Activated naive CD8-positive, alpha-beta T cell treated with anti-CD3 and anti-CD28 coated beads for 36 hours (primary cell): Measurements from ENCODE around the gene MTG1. TPM values are rescaled to one million over a fixed set of nuclear protein-coding genes. Genes with fewer than 3 reads are reported as not detected.

Experiments
- DNase-seq: peaks from one replicate; pipeline ENCODE4 v3.0.0; 2021
- H3K27ac Mint-ChIP-seq: one replicate; pipeline ENCODE4 v1.8.0; 2022; ENCODE audit warnings: mild to moderate bottlenecking, moderate library complexity, mixed read lengths
- H3K27me3 Mint-ChIP-seq: one replicate; pipeline ENCODE4 v1.8.0; 2022; ENCODE audit warnings: mild to moderate bottlenecking, mixed read lengths
- H3K36me3 Mint-ChIP-seq: one replicate; pipeline ENCODE4 v1.8.0; 2021; ENCODE audit warnings: mild to moderate bottlenecking, mixed read lengths
- H3K4me1 Mint-ChIP-seq: one replicate; pipeline ENCODE4 v1.8.0; 2021; ENCODE audit warnings: mixed read lengths
- H3K4me3 Mint-ChIP-seq: one replicate; pipeline ENCODE4 v1.8.0; 2022; ENCODE audit warnings: mild to moderate bottlenecking, moderate library complexity, mixed read lengths
- H3K9me3 Mint-ChIP-seq: one replicate; pipeline ENCODE4 v1.8.0; 2022; ENCODE audit warnings: mixed read lengths
- total RNA-seq, 2 experiments: library from RNA; stranded (reverse); gene quantifications; one replicate each; pipeline ENCODE4 v1.2.3, GENCODE V29; 2021

MTG1 gene
- total RNA-seq, 2 experiments from 2014 or later, result 50.2 to 51.6 TPM

DNA sequence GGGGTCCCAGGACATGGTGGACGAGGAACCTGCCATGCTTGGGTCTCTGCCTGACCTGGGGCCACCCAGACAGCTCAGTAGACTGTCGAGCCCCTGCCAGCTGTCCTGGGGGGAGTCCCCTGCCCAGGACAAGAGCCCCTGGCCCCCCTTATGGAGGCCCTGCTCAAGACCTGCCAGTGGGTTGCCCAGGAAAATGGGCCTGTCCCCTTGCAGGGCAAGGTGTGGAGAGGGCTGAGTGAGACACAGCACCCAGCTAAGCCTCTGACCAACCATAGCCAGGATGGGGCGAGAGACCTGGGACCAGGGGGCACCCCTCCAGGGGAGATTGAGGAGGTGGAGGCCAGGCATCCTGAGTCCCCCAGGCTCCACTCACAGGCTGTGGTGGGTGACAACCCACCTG lies 38.0 kb upstream of the MTG1 start:
- Mint-ChIP-seq H3K4me3 (peak overlapping the region; percentile 84), H3K27me3 (no peaks in the 10 kb centered on the region), H3K36me3 (peaks cover 3% of the 10 kb centered on the region), H3K27ac (no peak overlapping the region), H3K4me1 (no peaks in the 10 kb centered on the region), H3K9me3 (no peaks in the 10 kb centered on the region)
- DNase-seq, result no peak

DNA sequence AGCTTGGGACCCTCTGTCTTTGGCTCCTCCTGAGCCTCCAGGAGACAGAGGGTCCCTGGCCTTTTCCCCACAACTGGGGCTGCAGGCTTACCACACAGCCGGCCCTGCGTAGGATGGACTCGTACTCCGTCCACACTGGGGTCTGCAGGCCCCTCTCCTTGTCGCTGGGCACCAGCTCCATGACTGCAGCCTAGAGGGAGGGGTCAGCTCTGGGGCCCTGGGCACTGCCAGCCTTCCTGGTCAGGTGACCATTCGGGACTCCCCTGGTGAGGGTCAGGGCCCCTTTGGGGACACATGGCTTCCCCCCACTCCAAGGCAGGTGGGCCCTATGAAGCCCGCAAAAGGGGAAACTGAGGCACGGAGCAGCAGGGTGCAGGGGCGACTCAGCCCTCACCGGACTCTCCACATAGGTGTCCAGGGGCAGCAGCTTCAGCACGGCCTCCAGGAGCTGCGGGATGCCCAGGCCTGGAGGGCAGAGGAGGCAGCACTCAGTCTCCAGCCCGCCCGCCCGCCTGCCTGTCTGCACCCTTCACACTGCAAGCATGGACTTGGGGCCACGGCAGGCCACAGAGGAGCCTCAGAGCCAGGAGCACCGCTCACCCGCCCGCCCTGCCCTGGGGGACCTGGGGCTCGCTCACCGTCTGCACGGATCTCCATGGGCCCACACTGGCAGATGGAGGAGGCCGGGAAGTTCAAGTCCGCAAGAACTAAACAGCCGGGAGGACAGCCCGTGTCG lies 37.2 kb upstream of the MTG1 start:
- H3K27ac Mint-ChIP-seq, result peak overlapping the region; percentile 75

DNA sequence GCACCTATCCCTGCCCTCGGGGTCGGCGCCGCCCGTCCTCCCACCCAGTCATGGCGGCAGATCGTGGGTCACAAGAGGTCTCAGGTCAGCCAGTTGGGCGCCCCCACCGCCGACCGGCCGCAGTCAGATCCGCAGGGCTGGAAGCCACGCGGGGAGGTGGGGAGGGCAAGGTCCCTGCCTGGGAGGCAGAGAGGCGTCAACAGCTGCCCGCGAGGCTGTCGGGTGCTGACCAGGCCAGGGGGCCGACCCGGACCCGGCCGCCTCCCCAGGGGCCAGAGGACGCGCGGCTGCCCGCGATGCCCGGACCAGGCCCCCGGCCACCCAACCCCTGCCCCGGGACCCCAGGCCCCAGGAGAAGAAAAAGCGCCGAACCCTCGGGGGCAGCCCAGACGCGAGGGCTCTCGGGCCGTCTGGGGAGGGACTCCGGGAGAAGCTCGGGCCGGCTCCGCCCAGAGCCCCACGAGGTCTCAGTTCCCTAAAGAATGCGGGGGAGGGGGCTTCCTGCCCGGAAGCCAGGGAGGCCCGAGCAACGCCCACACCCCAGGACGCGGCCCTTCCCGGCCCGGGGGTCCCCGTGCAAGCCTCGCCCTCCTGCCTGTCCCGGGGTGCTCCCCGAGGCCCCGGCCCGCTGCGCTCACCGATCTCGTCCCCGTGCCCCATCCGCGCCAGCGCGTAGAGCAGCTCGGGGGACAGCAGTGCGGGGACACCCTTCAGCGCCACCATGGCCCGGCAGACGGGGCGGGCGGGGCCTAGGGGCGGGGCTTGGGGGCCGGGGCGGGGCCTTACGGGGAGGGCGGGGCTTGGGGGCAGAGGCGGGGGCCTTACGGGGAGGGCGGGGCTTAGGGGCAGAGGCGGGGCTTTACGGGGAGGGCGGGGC lies 36.4 kb upstream of the MTG1 start, which contains the start of gene FUOM:
Gene FUOM (minus strand): TSS at position 735 of the 877 bp plus-strand sequence. CDS start 12 bp downstream, at position 723.
- no peaks in the 10 kb centered on the region for H3K27me3 Mint-ChIP-seq
- H3K27ac Mint-ChIP-seq, result peak within 1 kb of the TSS; percentile 75
- H3K9me3 Mint-ChIP-seq, result no peaks in the 10 kb centered on the region
- peak within 1 kb of the TSS; percentile 84 for H3K4me3 Mint-ChIP-seq
- peaks cover 6% of the 10 kb centered on the region for H3K36me3 Mint-ChIP-seq
- DNase-seq, result peak; percentile 85
- H3K4me1 Mint-ChIP-seq, result peaks cover 6% of the 10 kb centered on the region

More for the DNA sequence above, 37.2 kb upstream of the MTG1 start:
- peak overlapping the region; percentile 84 for H3K4me3 Mint-ChIP-seq
- peaks cover under 1% of the 10 kb centered on the region for H3K4me1 Mint-ChIP-seq
- DNase-seq, result no peak
- H3K36me3 Mint-ChIP-seq, result peaks cover 3% of the 10 kb centered on the region
- H3K9me3 Mint-ChIP-seq, result no peaks in the 10 kb centered on the region
- H3K27me3 Mint-ChIP-seq, result no peaks in the 10 kb centered on the region

DNA sequence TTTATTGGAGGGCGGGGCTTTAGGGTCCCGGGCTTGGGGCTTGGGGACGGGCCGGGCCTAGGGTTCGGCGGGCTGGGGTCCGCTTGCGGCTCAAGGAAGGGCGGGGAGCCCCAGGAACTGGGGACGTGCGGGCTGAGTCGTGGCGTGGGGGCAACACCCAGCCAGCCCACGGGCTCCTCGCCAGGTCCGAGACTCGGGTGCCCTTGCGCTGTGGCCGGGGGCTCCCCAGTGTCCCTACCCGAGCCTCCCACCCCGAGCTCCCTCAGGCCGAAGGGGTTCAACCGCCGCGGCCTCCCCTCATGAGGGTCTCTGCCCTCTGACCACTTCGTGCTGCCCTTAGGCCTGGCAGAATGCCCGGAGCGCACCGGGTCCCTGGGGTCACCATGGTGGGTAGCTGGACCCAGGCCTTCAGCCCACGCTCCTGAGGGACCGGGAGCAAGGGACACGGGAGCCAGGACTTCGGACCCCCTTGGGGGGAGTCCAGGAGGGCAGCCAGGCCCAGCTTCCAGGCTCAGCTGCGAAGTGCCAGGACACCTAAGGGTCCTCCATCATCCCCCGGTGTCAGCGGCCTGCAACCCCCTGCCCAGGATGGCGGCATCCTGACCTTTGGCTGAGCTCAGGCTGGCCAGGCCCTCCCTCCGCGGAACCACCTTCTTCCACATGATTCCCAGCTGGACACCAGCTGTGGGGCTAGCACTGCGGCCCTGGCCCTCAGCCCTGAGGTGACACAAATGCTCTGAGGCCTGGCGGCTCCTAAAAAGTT lies 35.6 kb upstream of the MTG1 start:
- no peak for DNase-seq
- H3K27ac Mint-ChIP-seq, result no peak overlapping the region
- H3K36me3 Mint-ChIP-seq, result peaks cover 7% of the 10 kb centered on the region
- H3K9me3 Mint-ChIP-seq, result no peaks in the 10 kb centered on the region
- peaks cover 6% of the 10 kb centered on the region for H3K4me1 Mint-ChIP-seq
- H3K27me3 Mint-ChIP-seq, result no peaks in the 10 kb centered on the region
- H3K4me3 Mint-ChIP-seq, result no peak overlapping the region

DNA sequence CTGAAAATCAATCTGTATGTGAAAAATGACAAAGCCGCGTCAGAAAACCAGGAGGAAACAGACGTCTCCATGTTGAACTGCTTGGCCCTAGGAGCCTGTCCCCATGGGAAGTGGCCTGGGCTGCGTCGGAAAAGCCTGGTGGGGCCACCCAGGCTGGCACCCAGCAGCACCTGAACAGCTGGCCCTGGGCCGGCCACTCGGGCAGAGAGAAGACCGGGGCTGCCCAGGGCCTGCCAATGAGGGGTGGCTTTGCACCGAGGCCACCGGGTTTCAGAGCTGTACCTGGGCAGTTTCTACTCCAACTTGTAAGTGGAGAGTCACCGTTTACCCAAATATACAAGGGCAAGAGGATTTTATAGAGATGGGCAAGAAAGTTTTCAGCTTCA lies 35.0 kb upstream of the MTG1 start:
- DNase-seq, result no peak
- Mint-ChIP-seq H3K27ac (no peak overlapping the region), H3K9me3 (no peaks in the 10 kb centered on the region), H3K36me3 (peaks cover 9% of the 10 kb centered on the region), H3K4me3 (no peak overlapping the region), H3K27me3 (no peaks in the 10 kb centered on the region), H3K4me1 (peaks cover 6% of the 10 kb centered on the region)

DNA sequence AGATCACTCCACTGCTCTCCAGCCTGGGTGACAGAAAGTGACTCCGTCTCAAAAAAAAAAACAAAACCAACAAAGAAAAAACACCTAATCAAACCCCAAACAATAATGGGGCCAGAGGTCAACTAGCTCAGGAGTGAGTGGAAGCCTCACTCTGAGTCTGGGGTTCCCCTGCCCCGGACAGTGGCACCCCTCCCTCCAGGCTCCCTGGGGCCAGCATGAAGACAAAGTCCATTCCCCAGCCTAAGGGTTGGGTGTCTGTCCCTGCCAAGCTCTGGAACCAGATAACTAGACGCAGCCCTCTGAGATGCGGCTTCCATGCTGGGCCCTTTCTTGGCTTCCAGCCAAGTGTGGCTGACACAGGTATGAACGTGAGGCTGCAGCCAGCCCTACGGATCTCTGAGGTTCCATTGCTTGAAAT lies 34.4 kb upstream of the MTG1 start:
- H3K27me3 Mint-ChIP-seq, result no peaks in the 10 kb centered on the region
- H3K9me3 Mint-ChIP-seq, result no peaks in the 10 kb centered on the region
- no peak overlapping the region for H3K4me3 Mint-ChIP-seq
- DNase-seq, result no peak
- H3K4me1 Mint-ChIP-seq, result peaks cover 6% of the 10 kb centered on the region
- no peak overlapping the region for H3K27ac Mint-ChIP-seq
- H3K36me3 Mint-ChIP-seq, result peaks cover 9% of the 10 kb centered on the region

DNA sequence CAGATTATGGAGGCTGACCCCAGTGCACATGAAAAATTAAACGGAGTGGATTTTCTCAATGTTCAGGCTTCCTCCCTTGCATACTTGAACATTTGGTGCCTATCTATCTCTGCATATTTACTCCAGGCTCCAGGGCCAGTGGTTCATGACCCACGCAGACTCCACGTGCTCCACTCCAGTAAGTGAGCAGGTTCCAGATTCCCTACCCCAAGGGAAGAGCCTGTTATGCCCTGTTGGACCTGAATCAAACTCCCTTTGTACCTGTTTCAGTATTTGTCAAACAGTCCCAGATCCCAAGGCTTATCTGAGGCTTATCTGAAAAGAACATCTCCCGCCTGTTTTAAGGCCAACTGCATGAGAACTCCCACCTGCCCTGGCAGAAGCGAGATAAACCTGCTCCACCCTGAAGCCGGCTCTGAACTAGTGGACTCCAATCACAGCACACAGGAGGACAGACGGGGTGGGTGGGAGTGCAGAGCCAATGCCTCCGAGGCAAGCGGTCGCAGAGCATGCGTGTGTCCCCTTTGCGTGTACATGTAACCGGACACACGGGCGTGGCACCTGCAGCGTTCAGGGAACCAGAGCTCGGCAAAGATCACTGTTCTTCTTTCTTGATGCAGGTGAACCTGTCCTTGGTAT lies 33.9 kb upstream of the MTG1 start:
- H3K4me1 Mint-ChIP-seq, result peaks cover 6% of the 10 kb centered on the region

DNA sequence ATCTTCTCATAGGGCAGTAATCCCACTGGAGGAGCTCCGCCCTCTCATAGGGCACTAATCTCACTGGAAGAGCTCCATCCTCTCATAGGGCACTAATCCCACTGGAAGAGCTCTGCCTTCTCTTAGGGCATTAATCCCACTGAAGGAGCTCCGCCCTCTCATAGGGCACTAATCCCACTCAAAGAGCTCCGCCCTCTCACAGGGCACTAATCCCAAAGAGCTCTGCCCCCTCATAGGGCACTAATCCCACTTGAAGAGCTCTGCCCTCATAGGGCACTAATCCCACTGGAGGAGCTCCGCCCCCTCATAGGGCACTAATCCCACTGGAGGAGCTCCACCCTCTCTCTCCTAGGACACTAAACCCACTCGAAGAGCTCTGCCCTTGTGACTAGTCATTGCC lies 32.7 kb upstream of the MTG1 start:
- Mint-ChIP-seq H3K36me3 (peaks cover 6% of the 10 kb centered on the region), H3K27me3 (no peaks in the 10 kb centered on the region), H3K4me1 (peaks cover 6% of the 10 kb centered on the region), H3K9me3 (no peaks in the 10 kb centered on the region), H3K27ac (no peak overlapping the region), H3K4me3 (no peak overlapping the region)
- no peak for DNase-seq

More for the DNA sequence above, 33.9 kb upstream of the MTG1 start:
- Mint-ChIP-seq H3K9me3 (no peaks in the 10 kb centered on the region), H3K27ac (no peak overlapping the region), H3K27me3 (no peaks in the 10 kb centered on the region), H3K36me3 (peaks cover 9% of the 10 kb centered on the region), H3K4me3 (no peak overlapping the region)
- no peak for DNase-seq

DNA sequence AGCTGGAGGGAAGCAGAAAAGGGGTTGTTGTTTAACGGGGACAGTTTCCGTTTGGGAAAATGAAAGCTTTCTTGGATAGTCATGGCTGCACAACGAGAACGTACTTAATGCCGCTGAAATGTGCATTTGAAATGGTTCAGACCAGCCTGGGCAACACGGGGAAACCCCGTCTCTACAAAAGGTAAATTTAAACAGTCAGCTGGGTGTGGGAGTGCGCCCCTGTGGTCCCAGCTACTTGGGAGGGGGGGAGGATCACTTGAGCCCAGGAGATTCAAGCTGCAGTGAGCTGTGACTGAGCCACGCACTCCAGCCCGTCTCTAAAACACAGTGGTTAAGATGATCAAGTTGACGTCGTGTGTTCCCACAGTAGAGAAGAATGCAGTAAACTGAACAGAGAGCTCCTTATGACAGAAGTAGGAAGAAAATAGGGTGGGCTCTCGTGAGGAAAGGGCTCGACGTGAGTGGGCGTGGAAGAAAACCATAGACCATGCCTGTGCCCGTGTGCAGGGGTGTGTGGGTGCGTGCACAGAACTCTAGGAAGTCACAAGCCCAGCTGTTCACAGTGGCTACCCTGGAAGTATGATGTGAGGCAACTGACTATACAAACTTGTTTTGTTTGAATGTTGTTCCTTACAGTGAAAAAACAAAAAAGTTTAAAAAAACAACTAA lies 32.0 kb upstream of the MTG1 start:
- DNase-seq, result no peak
- H3K9me3 Mint-ChIP-seq, result no peaks in the 10 kb centered on the region
- H3K36me3 Mint-ChIP-seq, result peaks cover 6% of the 10 kb centered on the region
- H3K27ac Mint-ChIP-seq, result peak overlapping the region; percentile 6
- no peaks in the 10 kb centered on the region for H3K27me3 Mint-ChIP-seq
- no peak overlapping the region for H3K4me3 Mint-ChIP-seq
- H3K4me1 Mint-ChIP-seq, result peaks cover 6% of the 10 kb centered on the region

DNA sequence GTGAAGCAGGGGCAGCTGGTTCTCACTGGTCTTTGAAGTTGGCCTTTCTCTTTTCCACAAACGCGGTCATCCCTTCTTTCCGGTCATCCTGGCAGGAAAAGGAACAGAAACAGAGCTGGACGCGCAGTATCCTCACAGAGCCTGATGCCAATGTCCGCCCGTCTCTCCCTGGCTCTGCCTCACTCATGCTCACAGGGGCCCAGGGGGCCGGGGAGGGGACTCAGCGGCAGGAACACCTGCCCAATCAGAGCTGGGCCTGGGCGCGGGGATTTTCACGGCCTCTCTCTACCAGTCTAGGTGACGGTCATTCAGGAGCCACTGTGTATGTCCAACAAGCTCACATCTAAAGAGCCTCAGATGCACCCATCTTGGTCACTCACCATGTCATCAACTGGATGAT lies 31.1 kb upstream of the MTG1 start:
- H3K27ac Mint-ChIP-seq, result no peak overlapping the region
- no peak overlapping the region for H3K4me3 Mint-ChIP-seq
- no peaks in the 10 kb centered on the region for H3K27me3 Mint-ChIP-seq
- H3K36me3 Mint-ChIP-seq, result peaks cover 6% of the 10 kb centered on the region
- H3K9me3 Mint-ChIP-seq, result no peaks in the 10 kb centered on the region
- H3K4me1 Mint-ChIP-seq, result peaks cover 6% of the 10 kb centered on the region
- DNase-seq, result no peak

DNA sequence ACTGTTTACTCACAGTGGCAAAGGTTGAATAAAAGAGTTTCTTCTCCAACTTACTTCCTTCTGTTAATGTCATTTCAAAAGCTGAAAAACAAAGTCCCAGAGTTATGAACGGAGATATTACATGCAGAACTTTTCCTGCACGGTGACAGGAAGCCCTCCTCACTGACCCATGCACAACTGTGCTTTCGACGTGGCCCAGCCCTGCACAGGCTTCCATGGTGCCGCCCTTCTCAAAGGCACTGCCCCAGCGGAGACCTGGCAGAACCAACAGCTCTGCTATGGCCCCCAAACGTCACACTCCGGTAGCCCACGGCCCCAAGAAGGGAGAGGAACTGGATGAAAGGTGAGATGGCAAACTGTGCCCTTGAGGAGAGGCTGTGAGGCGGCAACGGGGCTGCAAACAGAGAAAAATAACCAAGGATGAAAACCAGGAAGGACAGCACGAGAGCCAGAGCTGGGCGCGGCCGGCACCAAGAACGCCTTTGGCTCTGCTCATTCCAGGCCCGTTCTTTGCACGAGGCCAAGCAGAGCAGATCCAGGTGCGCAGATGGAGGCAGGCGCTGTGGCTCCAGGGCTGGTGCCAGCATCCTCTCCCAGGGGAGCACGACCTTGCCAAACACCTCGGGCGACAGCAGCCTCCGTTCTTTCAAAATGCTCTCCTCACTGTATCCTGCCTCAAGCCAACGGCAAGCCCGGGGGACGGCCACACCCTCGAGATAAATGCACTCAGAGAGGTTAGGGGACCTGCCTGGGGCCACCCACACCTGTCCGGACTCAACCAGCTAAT lies 29.1 kb upstream of the MTG1 start:
- Mint-ChIP-seq H3K27me3 (no peaks in the 10 kb centered on the region), H3K9me3 (no peaks in the 10 kb centered on the region), H3K4me1 (peaks cover 12% of the 10 kb centered on the region), H3K36me3 (peaks cover 10% of the 10 kb centered on the region), H3K4me3 (no peak overlapping the region), H3K27ac (no peak overlapping the region)
- no peak for DNase-seq

DNA sequence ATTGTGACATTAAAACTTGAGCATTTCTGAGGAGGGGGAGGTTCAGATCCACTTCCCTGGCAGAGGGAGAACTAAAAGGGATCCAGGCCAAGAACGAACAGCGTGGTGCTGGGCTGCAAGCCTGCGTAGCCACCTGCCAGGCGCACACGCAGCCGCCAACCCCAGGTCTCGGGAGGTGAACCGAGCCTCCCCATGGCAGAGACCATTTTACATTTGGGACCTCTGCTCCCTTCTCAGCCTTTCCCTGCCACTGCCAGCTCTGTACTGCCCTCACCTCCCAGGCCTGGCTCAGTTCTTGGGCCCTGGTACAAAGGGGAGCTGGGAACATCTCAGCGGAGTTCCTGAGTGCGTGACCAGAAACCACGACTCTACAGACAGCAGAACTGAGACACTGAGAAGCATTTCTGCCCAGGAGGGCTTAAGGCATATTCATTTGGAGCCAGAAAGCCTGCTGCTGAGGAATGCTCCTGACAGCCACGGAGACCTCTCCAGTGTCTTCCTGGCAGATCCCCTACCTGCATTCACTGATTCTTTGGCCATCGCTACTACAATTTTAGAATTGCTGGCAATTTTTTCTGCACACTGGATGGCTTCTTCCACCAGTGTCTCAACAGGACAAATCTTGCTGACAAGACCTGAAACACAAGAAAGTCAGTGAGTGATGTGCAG lies 28.4 kb upstream of the MTG1 start:
- H3K4me3 Mint-ChIP-seq, result no peak overlapping the region
- peaks cover 12% of the 10 kb centered on the region for H3K4me1 Mint-ChIP-seq
- no peaks in the 10 kb centered on the region for H3K9me3 Mint-ChIP-seq
- DNase-seq, result no peak
- H3K27me3 Mint-ChIP-seq, result no peaks in the 10 kb centered on the region
- peaks cover 10% of the 10 kb centered on the region for H3K36me3 Mint-ChIP-seq
- H3K27ac Mint-ChIP-seq, result no peak overlapping the region

DNA sequence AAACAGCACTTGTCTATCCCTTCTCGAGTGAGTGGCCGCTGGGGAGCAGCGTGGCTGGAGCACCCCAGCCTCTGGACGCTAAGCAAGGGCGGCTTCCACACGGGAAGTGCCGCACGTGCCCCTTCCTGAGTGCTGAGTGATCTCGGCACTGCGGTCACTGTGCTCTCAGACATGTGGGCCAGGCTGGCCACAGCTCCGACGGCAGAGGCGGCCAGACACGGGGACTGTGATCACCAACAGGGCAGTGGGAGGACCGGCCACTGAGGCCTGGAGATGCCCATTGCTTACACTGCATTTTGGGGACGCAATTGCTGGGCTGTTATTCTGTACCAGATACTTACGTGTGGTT lies 27.9 kb upstream of the MTG1 start:
- DNase-seq, result no peak
- H3K4me3 Mint-ChIP-seq, result no peak overlapping the region
- H3K36me3 Mint-ChIP-seq, result peaks cover 10% of the 10 kb centered on the region
- H3K27me3 Mint-ChIP-seq, result no peaks in the 10 kb centered on the region
- H3K27ac Mint-ChIP-seq, result no peak overlapping the region
- H3K4me1 Mint-ChIP-seq, result peaks cover 12% of the 10 kb centered on the region
- no peaks in the 10 kb centered on the region for H3K9me3 Mint-ChIP-seq
